GM12891 (cell line): Measurements from ENCODE around the gene ATE1.

Experiments used
- DNase-seq: peaks from one replicate; pipeline ENCODE4 v3.0.0; 2011; ENCODE audit warnings: low spot score; ENCODE audit not compliant: insufficient read length
- FAIRE-seq: peaks from 2 replicates; lab custom pipeline; 2011; peaks lifted over from hg19 to GRCh38; lab: Jason Lieb, UNC
- PAX5 ChIP-seq: IDR thresholded peaks from 2 replicates; pipeline ENCODE4 v1.6.1; 2011; ENCODE audit warnings: low read length, moderate library complexity, mild to moderate bottlenecking; ENCODE audit not compliant: insufficient read depth, severe bottlenecking
- POLR2A ChIP-seq: IDR thresholded peaks from 2 replicates; pipeline ENCODE4 v1.6.1; 2011; ENCODE audit warnings: low read depth, low read length, control low read depth
- POLR2AphosphoS5 ChIP-seq: IDR thresholded peaks from 2 replicates; pipeline ENCODE4 v1.6.1; 2011; ENCODE audit warnings: low read depth, low read length, control low read depth
- POU2F2 ChIP-seq: IDR thresholded peaks from 2 replicates; pipeline ENCODE4 v1.6.1; 2011; ENCODE audit warnings: low read depth, mild to moderate bottlenecking, control low read depth, low read length, moderate library complexity
- SPI1 ChIP-seq: IDR thresholded peaks from 2 replicates; pipeline ENCODE4 v1.6.1; 2011; ENCODE audit warnings: low read depth, low read length, control low read depth
- TAF1 ChIP-seq: IDR thresholded peaks from 2 replicates; pipeline ENCODE4 v1.6.1; 2011; ENCODE audit warnings: low read depth, low read length, control low read depth

The ATE1 gene

GRCh38 chr10:121870413-121870812 is 57.4 kb downstream of the ATE1 start:
- DNase-seq (no peak), FAIRE-seq (no peak)
- no peak for TF ChIP-seq SPI1
- no peak for TF ChIP-seq PAX5
- no peak for TF ChIP-seq TAF1
- no peak for TF ChIP-seq POU2F2
- TF ChIP-seq POLR2AphosphoS5 = no peak
- TF ChIP-seq POLR2A = no peak

- FAIRE-seq (no peak), DNase-seq (no peak)
- TF ChIP-seq SPI1 (no peak), PAX5 (no peak)
Measured at GRCh38 chr10:121865554-121865953, 62.3 kb downstream of the ATE1 start.

- FAIRE-seq (no peak), DNase-seq (no peak)
- TF ChIP-seq POU2F2 = no peak
- TF ChIP-seq PAX5 = no peak
- no peak for TF ChIP-seq SPI1
- no peak for TF ChIP-seq TAF1
- no peak for TF ChIP-seq POLR2AphosphoS5
- TF ChIP-seq POLR2A = no peak
Measured at GRCh38 chr10:121864653-121865052, 63.2 kb downstream of the ATE1 start.

- TF ChIP-seq POU2F2 (no peak), TAF1 (no peak), POLR2AphosphoS5 (no peak), SPI1 (no peak), POLR2A (no peak), PAX5 (no peak)
- DNase-seq (no peak), FAIRE-seq (no peak)
Measured at GRCh38 chr10:121864168-121864567, 63.7 kb downstream of the ATE1 start.

- no peak for DNase-seq
- TF ChIP-seq POU2F2 (no peak), PAX5 (no peak), POLR2A (no peak), POLR2AphosphoS5 (no peak), SPI1 (no peak)
- no peak for FAIRE-seq
Measured at GRCh38 chr10:121862649-121863048, 65.2 kb downstream of the ATE1 start.

GRCh38 chr10:121862042-121862441 is 65.8 kb downstream of the ATE1 start:
- no peak for FAIRE-seq

GRCh38 chr10:121860810-121861209 is 67.0 kb downstream of the ATE1 start:
- TF ChIP-seq TAF1 (no peak), SPI1 (no peak), POLR2AphosphoS5 (no peak), PAX5 (no peak), POU2F2 (no peak), POLR2A (no peak)
- no peak for DNase-seq
- no peak for FAIRE-seq

More at GRCh38 chr10:121862042-121862441, 65.8 kb downstream of the ATE1 start:
- no peak for TF ChIP-seq POLR2A
- TF ChIP-seq SPI1 = no peak
- no peak for DNase-seq

GRCh38 chr10:121854809-121855445 is 72.9 kb downstream of the ATE1 start:
- DNase-seq (no peak), FAIRE-seq (no peak)
- TF ChIP-seq PAX5 (no peak), SPI1 (no peak)

GRCh38 chr10:121853950-121854349 is 73.9 kb downstream of the ATE1 start:
- no peak for TF ChIP-seq TAF1
- TF ChIP-seq PAX5 = no peak
- no peak for TF ChIP-seq SPI1
- TF ChIP-seq POLR2A = no peak
- TF ChIP-seq POU2F2 = no peak
- TF ChIP-seq POLR2AphosphoS5 = no peak
- no peak for DNase-seq
- FAIRE-seq = no peak

GRCh38 chr10:121851786-121852185 is 76.0 kb downstream of the ATE1 start:
- DNase-seq (no peak), FAIRE-seq (no peak)
- TF ChIP-seq POU2F2 (no peak), TAF1 (no peak), POLR2AphosphoS5 (no peak), SPI1 (no peak), POLR2A (no peak), PAX5 (no peak)
